Testis (tissue), 3 donors: Measurements from ENCODE around the gene RIMBP2. TPM values are rescaled to one million over a fixed set of nuclear protein-coding genes. Genes with fewer than 3 reads are reported as not detected.

Experiments used
- DNase-seq: peaks from one replicate; pipeline ENCODE4 v3.0.0-alpha.2; 2019
- H3K27ac ChIP-seq, 2 donors: fragments of 200-600 bp; sonication (generic); one replicate each; pipeline ENCODE4 v1.5.1; 2019
- H3K27me3 ChIP-seq: fragments of 200-600 bp; sonication (generic); one replicate; pipeline ENCODE4 v1.5.1; 2019
- H3K36me3 ChIP-seq: fragments of 200-600 bp; sonication (generic); one replicate; pipeline ENCODE4 v1.5.1; 2017; ENCODE audit warnings: low read depth; ENCODE audit errors: missing control alignments
- H3K4me1 ChIP-seq: fragments of 200-600 bp; sonication (generic); one replicate; pipeline ENCODE4 v1.5.1; 2019
- H3K4me3 ChIP-seq, 2 donors: fragments of 200-600 bp; sonication (generic); one replicate each; pipeline ENCODE4 v1.5.1; 2017 to 2019
- H3K9me3 ChIP-seq: fragments of 200-600 bp; sonication (generic); one replicate; pipeline ENCODE4 v1.5.1; 2017
- CTCF ChIP-seq, 3 experiments: fragments of 450-650 bp in 2 of 3; fragments of 200-600 bp in 1 of 3; sonication (generic) in 1 of 3; IDR thresholded peaks; one replicate each; pipeline ENCODE4 v1.5.1; 2016 to 2019; ENCODE audit warnings: antibody characterized with exemption in 3 of 3, mild to moderate bottlenecking in 2 of 3, moderate library complexity in 1 of 3
- POLR2A ChIP-seq: fragments of 450-650 bp; IDR thresholded peaks from one replicate; pipeline ENCODE4 v1.6.1; 2017; ENCODE audit warnings: antibody characterized with exemption, mild to moderate bottlenecking, moderate library complexity
- WGBS, 2 donors: methylation state at CpG; one replicate each; pipeline ENCODE4 v1.1.5; 2018; 5-methylcytosine and 5-hydroxymethylcytosine counted together
- intact Hi-C: fragments of 100-400 bp; cut with DNase I; formaldehyde crosslinking; loops from one replicate; pipeline ENCODE4 v1.15.1; 2023; ENCODE audit warnings: low total_unique reads
- polyA plus RNA-seq: library from polyadenylated mRNA; stranded (reverse); fragments of 350-450 nt; fragmentation: Illumina TruSeq; extraction: RNeasy Lipid Tissue Mini Kit (QIAGEN cat#74804); gene quantifications from one replicate; pipeline ENCODE4 v1.2.3, GENCODE V29; 2014; ENCODE audit warnings: low read depth, low replicate concordance; ENCODE audit not compliant: insufficient read depth
- total RNA-seq, 2 donors: library from RNA; depleted of rRNA; stranded (reverse); fragments of >200 nt; gene quantifications; one replicate each; pipeline ENCODE4 v1.2.3, GENCODE V29; 2016

The RIMBP2 gene
- total and polyA plus RNA-seq, 3 donors from 2014 or later: 8.0 to 10.0 (median 8.7) TPM

GRCh38 chr12:130384234-130384633 lies 331.9 kb downstream of the RIMBP2 start:
- WGBS, 2 donors: 66 to 76% methylated on average over 3 of the region's 3 CpGs
- intact Hi-C loops: no loop called here
- H3K4me1 ChIP-seq: no peaks in the 10 kb centered on the region

GRCh38 chr12:130382818-130383217 lies 333.3 kb downstream of the RIMBP2 start:
- TF ChIP-seq CTCF (IDR thresholded peaks at IDR 0.05): no peak
- TF ChIP-seq POLR2A: no peak
- Histone ChIP-seq H3K4me1 (no peaks in the 10 kb centered on the region), H3K4me3 (no peak overlapping the region), H3K36me3 (no peaks in the 10 kb centered on the region), H3K27ac (no peak overlapping the region), H3K9me3 (no peaks in the 10 kb centered on the region), H3K27me3 (no peaks in the 10 kb centered on the region)
- intact Hi-C loops: no loop called here
- WGBS, 2 donors: 81 to 86% methylated on average over 2 of the region's 2 CpGs
- no peak for DNase-seq

More at GRCh38 chr12:130384234-130384633, 331.9 kb downstream of the RIMBP2 start:
- Histone ChIP-seq H3K36me3 (no peaks in the 10 kb centered on the region), H3K9me3 (no peaks in the 10 kb centered on the region), H3K4me3 (no peak overlapping the region), H3K27ac (no peak overlapping the region), H3K27me3 (no peaks in the 10 kb centered on the region)
- DNase-seq: no peak
- no peak for TF ChIP-seq POLR2A
- TF ChIP-seq CTCF (IDR thresholded peaks at IDR 0.05): no peak

- TF ChIP-seq CTCF (IDR thresholded peaks at IDR 0.05): no peak
- DNase-seq: no peak
- intact Hi-C loops: no loop called here
- Histone ChIP-seq H3K27me3 (no peaks in the 10 kb centered on the region), H3K4me1 (no peaks in the 10 kb centered on the region), H3K36me3 (no peaks in the 10 kb centered on the region), H3K4me3 (no peak overlapping the region), H3K27ac (no peak overlapping the region), H3K9me3 (no peaks in the 10 kb centered on the region)
- 88 to 90% methylated on average over 13 of the region's 13 CpGs for WGBS, 2 donors
These were observed 340.5 kb downstream of the RIMBP2 start for GRCh38 chr12:130375296-130376287.

- H3K36me3 ChIP-seq: no peaks in the 10 kb centered on the region
- H3K27me3 ChIP-seq: no peaks in the 10 kb centered on the region
- H3K4me1 ChIP-seq: no peaks in the 10 kb centered on the region
- no peak overlapping the region for H3K27ac ChIP-seq
- TF ChIP-seq CTCF (IDR thresholded peaks at IDR 0.05) (no peak), POLR2A (no peak)
- H3K9me3 ChIP-seq: no peaks in the 10 kb centered on the region
- no peak for DNase-seq
- H3K4me3 ChIP-seq: no peak overlapping the region
- intact Hi-C loops: no loop called here
- whole genome bisulfite sequencing, 2 donors: 81 to 88% methylated on average over 4 of the region's 4 CpGs
These were observed 342.0 kb downstream of the RIMBP2 start for GRCh38 chr12:130374083-130374482.
